H1 (cell line): ENCODE data around the gene ASPDH. TPM values are rescaled to one million over a fixed set of nuclear protein-coding genes. Genes with fewer than 3 reads are reported as not detected.

Experiments
- CTCF ChIA-PET: fragments of 300-600 bp; sonication (Branson Sonifier 250); formaldehyde crosslinking; loops from one replicate; lab custom pipeline; 2021; ENCODE audit not compliant: partially characterized antibody; lab: Charles Lee
- POLR2A ChIA-PET: fragments of 300-600 bp; sonication (Branson Sonifier 250); formaldehyde crosslinking; loops from one replicate; lab custom pipeline; 2021; ENCODE audit warnings: inconsistent platforms; ENCODE audit not compliant: partially characterized antibody; lab: Charles Lee
- DNase-seq, 2 experiments: peaks; one replicate each; pipeline versions ENCODE4 v3.0.0 to v3.0.0-alpha.2; 2010 to 2022; ENCODE audit warnings: low spot score in 2 of 2, low read depth in 1 of 2, mixed read lengths in 1 of 2
- FAIRE-seq: peaks from 2 replicates; lab custom pipeline; 2011; peaks lifted over from hg19 to GRCh38; lab: Jason Lieb, UNC
- H2AFZ ChIP-seq: 2 replicates; pipeline ENCODE4 v1.8.1; 2012; ENCODE audit warnings: low read length, inconsistent platforms
- H2AK5ac ChIP-seq: 2 replicates; pipeline ENCODE4 v1.6.1; 2013; ENCODE audit warnings: low read depth, low read length
- H2BK120ac ChIP-seq: replicated peaks from 2 replicates; pipeline ENCODE3; 2013; ENCODE audit warnings: low read depth, low read length, inconsistent platforms
- H2BK12ac ChIP-seq: 2 replicates; pipeline ENCODE4 v1.6.1; 2013; ENCODE audit warnings: low read depth, low read length
- H2BK15ac ChIP-seq: 2 replicates; pipeline ENCODE4 v1.6.1; 2013; ENCODE audit warnings: low read length
- H2BK20ac ChIP-seq: 2 replicates; pipeline ENCODE4 v1.6.1; 2013; ENCODE audit warnings: low read length
- H2BK5ac ChIP-seq: 2 replicates; pipeline ENCODE4 v1.6.1; 2013; ENCODE audit warnings: low read depth, low read length
- H3K14ac ChIP-seq: 2 replicates; pipeline ENCODE4 v1.6.1; 2013; ENCODE audit warnings: inconsistent platforms; ENCODE audit not compliant: insufficient read length
- H3K18ac ChIP-seq: 2 replicates; pipeline ENCODE4 v1.6.1; 2013; ENCODE audit warnings: low read length; ENCODE audit errors: extremely low read depth
- H3K23ac ChIP-seq: 2 replicates; pipeline ENCODE4 v1.6.1; 2013; ENCODE audit warnings: inconsistent platforms; ENCODE audit not compliant: insufficient read length
- H3K23me2 ChIP-seq: 2 replicates; pipeline ENCODE4 v1.6.1; 2013; ENCODE audit warnings: low read depth, low read length
- H3K27ac ChIP-seq: 2 replicates; pipeline ENCODE4 v1.6.1; 2011; ENCODE audit warnings: low read depth, low read length, inconsistent platforms
- H3K27me3 ChIP-seq, 4 experiments: replicated peaks in 1 of 4; 1 replicate in 1 of 4; 2 replicates in 3 of 4; pipeline versions ENCODE4 v1.6.1 to v1.8.1; 2011 to 2013; ENCODE audit warnings: low read length in 3 of 4, mild to moderate bottlenecking in 3 of 4, inconsistent platforms in 2 of 4, mixed read lengths in 2 of 4, moderate library complexity in 1 of 4; ENCODE audit not compliant: control insufficient read depth in 3 of 4, insufficient read depth in 3 of 4; ENCODE audit errors: extremely low read depth in 1 of 4
- H3K36me3 ChIP-seq, 4 experiments: 2 replicates each; pipeline versions ENCODE4 v1.6.1 to v1.8.1; 2011 to 2013; ENCODE audit warnings: mild to moderate bottlenecking in 4 of 4, low read length in 3 of 4, moderate library complexity in 2 of 4, control low read depth in 1 of 4, inconsistent platforms in 1 of 4; ENCODE audit not compliant: insufficient read depth in 4 of 4, control insufficient read depth in 2 of 4
- H3K4ac ChIP-seq: replicated peaks from 2 replicates; pipeline ENCODE3; 2013; ENCODE audit warnings: low read length, low read depth, mixed read lengths, inconsistent platforms; ENCODE audit not compliant: insufficient read length
- H3K4me1 ChIP-seq, 4 experiments: replicated peaks in 1 of 4; 1 replicate in 1 of 4; 2 replicates in 3 of 4; pipeline versions ENCODE4 v1.6.1 to v1.8.1; 2011 to 2013; ENCODE audit warnings: low read length in 3 of 4, inconsistent platforms in 2 of 4, mixed read lengths in 1 of 4; ENCODE audit not compliant: insufficient read depth in 4 of 4, control insufficient read depth in 3 of 4
- H3K4me2 ChIP-seq, 2 experiments: 2 replicates each; pipeline versions ENCODE4 v1.6.1 to v1.8.1; 2011 to 2013; ENCODE audit warnings: low read depth in 2 of 2, low read length in 2 of 2, control low read depth in 1 of 2, inconsistent platforms in 1 of 2, mild to moderate bottlenecking in 1 of 2; ENCODE audit not compliant: insufficient read depth in 1 of 2
- H3K4me3 ChIP-seq, 4 experiments: fragments of 200-600, 300-600 bp in 1 of 4; sonication (generic), shearing (Covaris generic), sonication (Bioruptor Twin) in 1 of 4; 2 replicates each; pipeline versions ENCODE4 v1.5.1 to v1.8.1; 2011 to 2016; ENCODE audit warnings: low read length in 4 of 4, low read depth in 3 of 4, control low read depth in 2 of 4, inconsistent platforms in 2 of 4, mild to moderate bottlenecking in 2 of 4, mixed read lengths in 1 of 4, moderate library complexity in 1 of 4; ENCODE audit not compliant: insufficient read depth in 2 of 4; ENCODE audit errors: extremely low read depth in 1 of 4
- H3K56ac ChIP-seq: replicated peaks from 2 replicates; pipeline ENCODE3; 2013; ENCODE audit warnings: low read depth, mild to moderate bottlenecking, mixed read lengths, low read length, inconsistent platforms; ENCODE audit not compliant: insufficient read length
- H3K79me1 ChIP-seq: 2 replicates; pipeline ENCODE4 v1.6.1; 2013; ENCODE audit warnings: low read depth, low read length, control low read depth
- H3K79me2 ChIP-seq, 2 experiments: 2 replicates each; pipeline versions ENCODE4 v1.6.1 to v1.8.1; 2012 to 2013; ENCODE audit warnings: low read length in 2 of 2, mild to moderate bottlenecking in 2 of 2, inconsistent platforms in 1 of 2; ENCODE audit not compliant: insufficient read depth in 2 of 2, control insufficient read depth in 1 of 2
- H3K9ac ChIP-seq, 4 experiments: replicated peaks in 1 of 4; 1 replicate in 1 of 4; 2 replicates in 3 of 4; pipeline versions ENCODE4 v1.6.1 to v1.8.1; 2011 to 2013; ENCODE audit warnings: low read depth in 3 of 4, low read length in 3 of 4, control low read depth in 2 of 4, mild to moderate bottlenecking in 2 of 4, moderate library complexity in 2 of 4, inconsistent platforms in 1 of 4; ENCODE audit errors: extremely low read depth in 1 of 4
- H3K9me3 ChIP-seq, 2 experiments: 2 replicates each; pipeline versions ENCODE4 v1.6.1 to v1.8.1; 2012 to 2013; ENCODE audit warnings: mild to moderate bottlenecking in 2 of 2, moderate library complexity in 2 of 2, control low read depth in 1 of 2, inconsistent platforms in 1 of 2, low read depth in 1 of 2, low read length in 1 of 2, mixed read lengths in 1 of 2; ENCODE audit not compliant: insufficient read depth in 2 of 2
- H4K20me1 ChIP-seq, 2 experiments: replicated peaks in 1 of 2; 2 replicates each; pipeline versions ENCODE3 to v1.8.1; 2011 to 2013; ENCODE audit warnings: inconsistent platforms in 2 of 2, low read length in 2 of 2, mild to moderate bottlenecking in 1 of 2; ENCODE audit not compliant: insufficient read depth in 2 of 2, control insufficient read depth in 1 of 2
- H4K5ac ChIP-seq: 2 replicates; pipeline ENCODE4 v1.6.1; 2013; ENCODE audit warnings: low read length, low read depth, mixed read lengths, inconsistent platforms; ENCODE audit not compliant: insufficient read length
- H4K8ac ChIP-seq: 2 replicates; pipeline ENCODE4 v1.8.0; 2013; ENCODE audit warnings: mild to moderate bottlenecking, moderate library complexity, low read length, inconsistent platforms; ENCODE audit not compliant: insufficient read depth; ENCODE audit errors: extremely low read depth
- H4K91ac ChIP-seq: replicated peaks from 2 replicates; pipeline ENCODE3; 2013; ENCODE audit warnings: low read length, mixed read lengths, inconsistent platforms; ENCODE audit not compliant: insufficient read length
- CTBP2 ChIP-seq: IDR thresholded peaks from 2 replicates; pipeline ENCODE4 v1.7.0; 2011; ENCODE audit warnings: borderline replicate concordance, mild to moderate bottlenecking, moderate library complexity, mixed read lengths, low read length; ENCODE audit not compliant: insufficient read depth, insufficient read length
- KDM5A ChIP-seq: fragments of 200-600 bp; IDR thresholded peaks from 2 replicates; pipeline ENCODE4 v1.7.1; 2012; ENCODE audit warnings: mild to moderate bottlenecking, low read length, inconsistent platforms, mixed read lengths
- WGBS, 2 experiments: shearing (Covaris generic) in 1 of 2; methylation state at CpG; one replicate each; pipeline versions ENCODE4 v1.1.6 to v1.1.7; 2013 to 2015; ENCODE audit warnings: low lambda C conversion rate in 2 of 2, mixed read lengths in 2 of 2, inconsistent platforms in 1 of 2, low coverage in 1 of 2, missing lambda C conversion rate in 1 of 2; ENCODE audit not compliant: insufficient replicate concordance in 2 of 2, insufficient coverage in 1 of 2, insufficient read length in 1 of 2; ENCODE audit errors: extremely low coverage in 1 of 2, missing lambda C conversion rate in 1 of 2; 5-methylcytosine and 5-hydroxymethylcytosine counted together
- polyA plus RNA-seq, 7 experiments: library from polyadenylated mRNA; depleted of rRNA in 3 of 7; stranded (reverse) in 5 of 7; unstranded in 2 of 7; fragments of >200 nt in 5 of 7; fragments of 200-250 nt in 2 of 7; gene quantifications; 1 replicate in 5 of 7; 2 replicates in 1 of 7; 4 replicates in 1 of 7; pipeline versions ENCODE4 v1.2.1 to v1.2.3, GENCODE V29; 2011 to 2013; ENCODE audit warnings: missing spikeins in 2 of 7, mixed read lengths in 2 of 7
- total RNA-seq: library from RNA; stranded (reverse); fragmentation: NEBNext Ultra II Directional; extraction: Animal tissue kit (Norgen Biotek cat#: 25700); gene quantifications from 2 replicates; pipeline ENCODE4 v1.2.1, GENCODE V29; 2021

ASPDH gene
- total and polyA plus RNA-seq, 2 of the 8 experiments (the other 6 are each of a cell fraction or from before 2014, with no cell fraction given): not detected

DNA sequence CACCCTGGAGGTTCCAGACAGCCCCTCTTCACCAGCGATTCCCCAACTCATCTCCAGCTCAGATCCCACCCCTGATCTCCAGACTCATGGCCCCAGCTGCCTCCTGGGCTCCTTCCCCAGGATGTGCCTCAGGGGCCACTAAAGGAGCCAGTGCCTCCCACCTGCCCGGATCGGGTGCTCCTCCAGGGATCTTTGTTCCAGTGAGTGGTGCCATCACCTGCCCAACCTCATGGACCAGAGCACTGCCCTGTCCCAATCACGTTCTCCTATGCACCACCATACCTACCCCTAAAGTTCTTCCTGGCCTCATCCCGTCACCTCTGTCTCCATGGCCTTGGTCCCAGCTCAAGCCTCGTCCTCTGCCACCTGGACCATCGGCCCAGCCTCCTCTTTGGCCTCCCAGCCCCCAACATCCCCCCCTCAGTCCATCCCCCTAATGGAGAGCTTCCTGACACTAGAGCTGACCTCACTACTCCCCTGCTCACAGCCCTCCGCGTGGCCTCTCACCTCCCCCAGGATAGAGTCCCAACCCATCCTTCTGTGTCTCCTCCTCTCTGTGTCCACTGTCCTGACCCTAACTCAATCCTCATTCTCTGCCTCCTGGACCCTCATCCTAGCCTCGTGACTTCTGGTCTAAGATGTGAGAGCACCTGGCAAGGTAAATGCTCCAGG lies 28.3 kb downstream of the ASPDH start:
- CTCF ChIA-PET: interaction anchor here (1.0 to 4.6 kb wide), 5 partner anchors 19 to 51 kb away, joined by 5 to 26 read pairs (median 7); no protein-coding TSS in a partner anchor
- FAIRE-seq: no peak

More for the DNA sequence above, 28.3 kb downstream of the ASPDH start:
- H2BK15ac ChIP-seq: no peak overlapping the region
- 79% methylated on average over 8 of the region's 10 CpGs; no CpG with 5 or more reads in 1 of the 2 experiments for WGBS, 2 experiments
- H3K9me3 ChIP-seq: peaks cover 20 to 23% of the 10 kb centered on the region in 2 experiments
- no peak overlapping the region for H2BK12ac ChIP-seq
- no peak for DNase-seq
- peaks cover 0 to 35% (median 19%) of the 10 kb centered on the region in 4 experiments; a peak in 6 of 7 replicates for H3K27me3 ChIP-seq
- H2AFZ ChIP-seq: no peak overlapping the region
- no peak overlapping the region for H3K14ac ChIP-seq
- POLR2A ChIA-PET: interaction anchor here (0.6 to 1.7 kb wide), 6 partner anchors 9 to 122 kb away, joined by 3 to 6 read pairs (median 3); partner anchors contain the start of genes EMC10 and GARIN5A
- no peak overlapping the region for H3K4ac ChIP-seq
- no peaks in the 10 kb centered on the region for H3K23me2 ChIP-seq
- no peaks in the 10 kb centered on the region for H3K79me2 ChIP-seq
- H4K5ac ChIP-seq: no peak overlapping the region
- TF ChIP-seq KDM5A (no peak), CTBP2 (no peak)
- H3K56ac ChIP-seq: no peak overlapping the region
- H3K23ac ChIP-seq: no peak overlapping the region
- H3K18ac ChIP-seq: no peak overlapping the region
- peaks cover 0 to 10% (median 4%) of the 10 kb centered on the region in 4 experiments; a peak in 3 of 7 replicates for H3K4me1 ChIP-seq
- no peaks in the 10 kb centered on the region for H3K79me1 ChIP-seq
- H3K4me2 ChIP-seq: no peak overlapping the region
- no peak overlapping the region for H2BK5ac ChIP-seq
- H4K91ac ChIP-seq: no peak overlapping the region
- H3K27ac ChIP-seq: no peak overlapping the region
- H4K20me1 ChIP-seq: peaks cover 0 to 1% of the 10 kb centered on the region in 2 experiments
- H2AK5ac ChIP-seq: no peak overlapping the region
- no peak overlapping the region for H4K8ac ChIP-seq
- H2BK120ac ChIP-seq: no peak overlapping the region
- no peak overlapping the region for H3K4me3 ChIP-seq
- no peak overlapping the region for H3K9ac ChIP-seq
- peaks cover 0 to 30% (median 7%) of the 10 kb centered on the region in 4 experiments; a peak in 6 of 8 replicates for H3K36me3 ChIP-seq
- no peak overlapping the region for H2BK20ac ChIP-seq
